CD8-positive, alpha-beta memory T cell (primary cell): Measurements from ENCODE around the gene C6orf132. TPM values are rescaled to one million over a fixed set of nuclear protein-coding genes. Genes with fewer than 3 reads are reported as not detected.

Experiments used
- CTCF ChIA-PET: fragments of 350-600 bp; sonication (Branson Sonifier 250); formaldehyde crosslinking; loops from one replicate; lab custom pipeline; 2021; ENCODE audit warnings: antibody characterized with exemption; lab: Charles Lee
- POLR2A ChIA-PET: fragments of 350-600 bp; sonication (Branson Sonifier 250); formaldehyde crosslinking; loops from one replicate; lab custom pipeline; 2021; ENCODE audit warnings: antibody characterized with exemption; lab: Charles Lee
- DNase-seq, 5 donors: peaks; one replicate each; pipeline versions ENCODE4 v3.0.0 to v3.0.0-alpha.2; 2020 to 2022; ENCODE audit warnings: mixed read lengths in 1 of 5
- H3K27ac ChIP-seq: one replicate; pipeline ENCODE4 v1.7.0; 2013; ENCODE audit warnings: low read depth, mild to moderate bottlenecking, low read length, moderate library complexity
- H3K27me3 ChIP-seq: 2 replicates; pipeline ENCODE4 v1.7.0; 2013; ENCODE audit warnings: low read length, mild to moderate bottlenecking; ENCODE audit not compliant: insufficient read depth, poor library complexity, severe bottlenecking
- H3K36me3 ChIP-seq: 2 replicates; pipeline ENCODE4 v1.7.0; 2013; ENCODE audit warnings: mild to moderate bottlenecking, low read length, moderate library complexity; ENCODE audit not compliant: insufficient read depth
- H3K4me1 ChIP-seq: 2 replicates; pipeline ENCODE4 v1.7.0; 2013; ENCODE audit warnings: mild to moderate bottlenecking, low read length, moderate library complexity; ENCODE audit not compliant: insufficient read depth
- H3K4me3 ChIP-seq: 2 replicates; pipeline ENCODE4 v1.7.0; 2013; ENCODE audit warnings: mild to moderate bottlenecking, low read length
- H3K9me3 ChIP-seq: 2 replicates; pipeline ENCODE4 v1.7.0; 2013; ENCODE audit warnings: mild to moderate bottlenecking, low read length
- H3K27ac Mint-ChIP-seq, 8 donors: one replicate each; pipeline ENCODE4 v1.8.0; 2020 to 2021; ENCODE audit warnings: mixed read lengths in 8 of 8, mild to moderate bottlenecking in 6 of 8, inconsistent platforms in 3 of 8, moderate library complexity in 3 of 8
- H3K27me3 Mint-ChIP-seq, 2 donors: one replicate each; pipeline ENCODE4 v1.8.0; 2020 to 2021; ENCODE audit warnings: mixed read lengths in 2 of 2, mild to moderate bottlenecking in 1 of 2, moderate library complexity in 1 of 2
- H3K36me3 Mint-ChIP-seq, 3 donors: one replicate each; pipeline ENCODE4 v1.8.0; 2020 to 2021; ENCODE audit warnings: mixed read lengths in 3 of 3, inconsistent platforms in 1 of 3, mild to moderate bottlenecking in 1 of 3
- H3K4me1 Mint-ChIP-seq, 3 donors: one replicate each; pipeline ENCODE4 v1.8.0; 2020 to 2021; ENCODE audit warnings: mixed read lengths in 3 of 3, inconsistent platforms in 1 of 3, mild to moderate bottlenecking in 1 of 3
- H3K4me3 Mint-ChIP-seq, 7 donors: one replicate each; pipeline ENCODE4 v1.8.0; 2020 to 2021; ENCODE audit warnings: mixed read lengths in 7 of 7, mild to moderate bottlenecking in 6 of 7, moderate library complexity in 4 of 7, inconsistent platforms in 2 of 7
- H3K9me3 Mint-ChIP-seq, 5 donors: one replicate each; pipeline ENCODE4 v1.8.0; 2020 to 2022; ENCODE audit warnings: mixed read lengths in 5 of 5, mild to moderate bottlenecking in 3 of 5, moderate library complexity in 2 of 5, inconsistent platforms in 1 of 5
- polyA plus RNA-seq: library from polyadenylated mRNA; unstranded; fragments of 300-500 nt; fragmentation: Illumina TruSeq; gene quantifications from one replicate; pipeline ENCODE4 v1.2.3, GENCODE V29; 2021
- total RNA-seq, 2 experiments: library from RNA; stranded (reverse); gene quantifications; one replicate each; pipeline ENCODE4 v1.2.3, GENCODE V29; 2021

Gene C6orf132
- total and polyA plus RNA-seq, 3 experiments from 2014 or later, result 0.15 to 0.16 TPM; not detected in 1

GRCh38 chr6:42075159-42075838, 67.1 kb downstream of the C6orf132 start:
- H3K27me3 ChIP-seq, result no peaks in the 10 kb centered on the region
- Mint-ChIP-seq H3K4me1 (peaks cover 0 to 4% (median 2%) of the 10 kb centered on the region in 3 donors), H3K27me3 (no peaks in the 10 kb centered on the region), H3K36me3 (peaks cover 9 to 74% (median 20%) of the 10 kb centered on the region in 3 donors), H3K9me3 (no peaks in the 10 kb centered on the region), H3K27ac (peak overlapping the region in 4 of 8 donors; percentile 49 to 73 (median 64)), H3K4me3 (no peak overlapping the region)
- H3K27ac ChIP-seq, result no peak overlapping the region
- H3K9me3 ChIP-seq, result no peaks in the 10 kb centered on the region
- H3K36me3 ChIP-seq, result peaks cover 22% of the 10 kb centered on the region
- no peaks in the 10 kb centered on the region for H3K4me1 ChIP-seq
- ChIA-PET CTCF (interaction anchor here (1.6 kb wide), 1 partner anchor 29 kb away, joined by 6 read pairs; no protein-coding TSS in a partner anchor), POLR2A (no interaction called here)
- DNase-seq, result peak; percentile 12 to 61 (median 18)
- H3K4me3 ChIP-seq, result no peak overlapping the region

- Mint-ChIP-seq H3K27ac (peak overlapping the region in 5 of 8 donors; percentile 2 to 81 (median 64)), H3K4me3 (no peak overlapping the region)
- POLR2A ChIA-PET, result no interaction called here
These were observed 69.1 kb downstream of the C6orf132 start for GRCh38 chr6:42073287-42073686.

GRCh38 chr6:42071881-42072583, 70.4 kb downstream of the C6orf132 start:
- Histone ChIP-seq H3K36me3 (peaks cover 40% of the 10 kb centered on the region), H3K27ac (no peak overlapping the region), H3K4me3 (no peak overlapping the region), H3K4me1 (no peaks in the 10 kb centered on the region), H3K27me3 (no peaks in the 10 kb centered on the region), H3K9me3 (no peaks in the 10 kb centered on the region)
- Mint-ChIP-seq H3K36me3 (peaks cover 9 to 44% (median 15%) of the 10 kb centered on the region in 3 donors), H3K4me1 (peaks cover 0 to 4% (median 2%) of the 10 kb centered on the region in 3 donors), H3K27me3 (no peaks in the 10 kb centered on the region), H3K9me3 (no peaks in the 10 kb centered on the region), H3K4me3 (no peak overlapping the region), H3K27ac (peak overlapping the region in 1 of 8 donors; percentile 10)
- CTCF ChIA-PET, result no interaction called here
- DNase-seq, result no peak
- POLR2A ChIA-PET, result no interaction called here

More at GRCh38 chr6:42073287-42073686, 69.1 kb downstream of the C6orf132 start:
- no peak for DNase-seq
- H3K27me3 Mint-ChIP-seq, result no peaks in the 10 kb centered on the region
- Histone ChIP-seq H3K36me3 (peaks cover 38% of the 10 kb centered on the region), H3K27ac (no peak overlapping the region), H3K4me3 (no peak overlapping the region), H3K9me3 (no peaks in the 10 kb centered on the region), H3K4me1 (no peaks in the 10 kb centered on the region), H3K27me3 (no peaks in the 10 kb centered on the region)
- peaks cover 9 to 57% (median 15%) of the 10 kb centered on the region in 3 donors for H3K36me3 Mint-ChIP-seq
- peaks cover 0 to 4% (median 2%) of the 10 kb centered on the region in 3 donors for H3K4me1 Mint-ChIP-seq
- CTCF ChIA-PET, result interaction anchor here (0.8 to 1.2 kb wide), 4 partner anchors 29 to 474 kb away, joined by 3 read pairs; no protein-coding TSS in a partner anchor
- no peaks in the 10 kb centered on the region for H3K9me3 Mint-ChIP-seq

GRCh38 chr6:42068872-42069522, 73.4 kb downstream of the C6orf132 start:
- Histone ChIP-seq H3K27ac (no peak overlapping the region), H3K9me3 (no peaks in the 10 kb centered on the region), H3K27me3 (no peaks in the 10 kb centered on the region), H3K36me3 (peaks cover 46% of the 10 kb centered on the region), H3K4me3 (no peak overlapping the region), H3K4me1 (no peaks in the 10 kb centered on the region)
- ChIA-PET CTCF (no interaction called here), POLR2A (no interaction called here)
- Mint-ChIP-seq H3K27ac (no peak overlapping the region), H3K9me3 (no peaks in the 10 kb centered on the region), H3K4me1 (peaks cover 0 to 2% (median 0%) of the 10 kb centered on the region in 3 donors), H3K36me3 (peaks cover 8 to 30% (median 17%) of the 10 kb centered on the region in 3 donors), H3K27me3 (no peaks in the 10 kb centered on the region), H3K4me3 (no peak overlapping the region)
- no peak for DNase-seq

GRCh38 chr6:42068173-42068572, 74.2 kb downstream of the C6orf132 start:
- H3K9me3 Mint-ChIP-seq, result no peaks in the 10 kb centered on the region
- H3K27me3 Mint-ChIP-seq, result no peaks in the 10 kb centered on the region
- Histone ChIP-seq H3K4me1 (no peaks in the 10 kb centered on the region), H3K9me3 (no peaks in the 10 kb centered on the region), H3K36me3 (peaks cover 46% of the 10 kb centered on the region), H3K27me3 (no peaks in the 10 kb centered on the region), H3K4me3 (no peak overlapping the region), H3K27ac (no peak overlapping the region)
- peaks cover 0 to 2% (median 0%) of the 10 kb centered on the region in 3 donors for H3K4me1 Mint-ChIP-seq
- POLR2A ChIA-PET, result no interaction called here
- CTCF ChIA-PET, result interaction anchor here (1.4 kb wide), 1 partner anchor 36 kb away, joined by 3 read pairs; no protein-coding TSS in a partner anchor
- DNase-seq, result no peak
- H3K36me3 Mint-ChIP-seq, result peaks cover 0 to 29% (median 10%) of the 10 kb centered on the region in 3 donors
- no peak overlapping the region for H3K4me3 Mint-ChIP-seq
- no peak overlapping the region for H3K27ac Mint-ChIP-seq

GRCh38 chr6:42066156-42066675, 76.2 kb downstream of the C6orf132 start:
- Histone ChIP-seq H3K4me1 (no peaks in the 10 kb centered on the region), H3K27me3 (no peaks in the 10 kb centered on the region), H3K4me3 (no peak overlapping the region), H3K27ac (no peak overlapping the region), H3K9me3 (no peaks in the 10 kb centered on the region), H3K36me3 (peaks cover 39% of the 10 kb centered on the region)
- no peaks in the 10 kb centered on the region for H3K4me1 Mint-ChIP-seq
- ChIA-PET CTCF (interaction anchor here (1.1 kb wide), 1 partner anchor 145 kb away, joined by 3 read pairs; the partner anchor contains the start of genes BYSL and MED20), POLR2A (no interaction called here)
- H3K4me3 Mint-ChIP-seq, result no peak overlapping the region
- no peaks in the 10 kb centered on the region for H3K9me3 Mint-ChIP-seq
- H3K27me3 Mint-ChIP-seq, result no peaks in the 10 kb centered on the region
- peaks cover 0 to 31% (median 6%) of the 10 kb centered on the region in 3 donors for H3K36me3 Mint-ChIP-seq
- no peak for DNase-seq
- H3K27ac Mint-ChIP-seq, result no peak overlapping the region

GRCh38 chr6:42059743-42060142, 82.7 kb downstream of the C6orf132 start:
- POLR2A ChIA-PET, result interaction anchor here (0.7 kb wide), 1 partner anchor 1496 kb away, joined by 7 read pairs; no protein-coding TSS in a partner anchor
- peaks cover 20 to 84% (median 21%) of the 10 kb centered on the region in 3 donors for H3K36me3 Mint-ChIP-seq
- peaks cover 2 to 10% (median 3%) of the 10 kb centered on the region in 3 donors for H3K4me1 Mint-ChIP-seq
- DNase-seq, result no peak
- H3K4me3 Mint-ChIP-seq, result no peak overlapping the region
- no peaks in the 10 kb centered on the region for H3K9me3 Mint-ChIP-seq
- Histone ChIP-seq H3K9me3 (no peaks in the 10 kb centered on the region), H3K27me3 (no peaks in the 10 kb centered on the region), H3K4me1 (no peaks in the 10 kb centered on the region), H3K4me3 (no peak overlapping the region), H3K27ac (no peak overlapping the region), H3K36me3 (peaks cover 46% of the 10 kb centered on the region)
- CTCF ChIA-PET, result interaction anchor here (1.5 kb wide), 1 partner anchor 9 kb away, joined by 4 read pairs; the partner anchor contains the start of gene TAF8
- H3K27me3 Mint-ChIP-seq, result no peaks in the 10 kb centered on the region
- peak overlapping the region in 3 of 8 donors; percentile 14 to 54 (median 19) for H3K27ac Mint-ChIP-seq
